Right lobe of liver (tissue), 4 donors: ENCODE data around the gene CAPZA2.

Experiments used
- CTCF ChIP-seq, 4 donors: fragments of 200-600 bp in 3 of 4; fragments of 450-650 bp in 1 of 4; IDR thresholded peaks; one replicate each; pipeline versions ENCODE4 v1.5.1 to v1.8.0; 2016 to 2022; ENCODE audit warnings: antibody characterized with exemption in 4 of 4, mild to moderate bottlenecking in 2 of 4
- POLR2A ChIP-seq: fragments of 450-650 bp; IDR thresholded peaks from one replicate; pipeline ENCODE4 v1.6.1; 2017; ENCODE audit warnings: antibody characterized with exemption, mild to moderate bottlenecking
- donor health status: DM: no; HTN: no; CAD: no.
- donor health status: DM: no; HTN: no; CAD: no.
- donor health status: DM: no; HTN: yes; CAD: no.

GRCh38 chr7:116895849-116896248 is 33.5 kb downstream of the CAPZA2 start:
- TF ChIP-seq POLR2A (no peak), CTCF (IDR thresholded peaks at IDR 0.05) (no peak)
